ENCODE measurements around the gene GDPD4.

Gene GDPD4

DNA sequence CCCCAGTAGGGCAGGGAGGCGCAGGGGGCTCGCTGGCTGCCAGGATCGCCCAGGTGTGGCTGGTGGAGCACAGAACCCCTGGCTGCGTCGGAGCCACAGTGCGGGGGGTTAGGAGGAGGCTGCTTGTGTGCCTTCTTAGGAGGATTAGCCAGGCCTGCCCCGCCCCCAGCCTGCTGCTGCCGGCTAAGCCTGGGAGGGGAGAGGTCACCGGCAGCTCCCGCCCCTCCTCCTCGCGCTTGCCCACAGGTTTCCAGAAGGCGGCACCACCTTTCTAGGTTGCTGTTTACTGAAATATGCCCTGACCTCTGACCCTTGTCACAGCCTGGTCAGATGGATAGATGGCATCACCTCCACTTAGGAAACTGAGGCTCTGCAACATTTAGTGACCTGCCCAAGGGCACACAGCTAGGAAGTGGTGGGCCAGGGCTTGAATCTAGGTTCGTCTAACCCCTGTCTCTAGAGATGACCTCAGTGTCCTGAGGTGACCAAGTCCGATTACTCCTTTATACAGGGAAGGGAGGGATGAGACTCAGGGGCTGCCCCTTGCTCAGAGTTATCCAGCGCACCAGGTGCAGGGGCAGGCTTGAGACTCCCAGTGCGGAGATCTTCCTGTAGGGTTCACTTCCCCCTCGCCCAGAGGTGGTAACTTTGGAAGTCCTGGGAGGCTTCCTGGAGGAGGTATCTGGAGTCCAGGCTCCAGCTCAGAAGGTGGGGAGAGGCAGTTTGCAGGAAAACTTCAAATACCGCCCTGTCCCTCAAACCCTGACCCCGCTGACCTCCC is 129.4 kb downstream of the GDPD4 start:
- no peak for DNase-seq

DNA sequence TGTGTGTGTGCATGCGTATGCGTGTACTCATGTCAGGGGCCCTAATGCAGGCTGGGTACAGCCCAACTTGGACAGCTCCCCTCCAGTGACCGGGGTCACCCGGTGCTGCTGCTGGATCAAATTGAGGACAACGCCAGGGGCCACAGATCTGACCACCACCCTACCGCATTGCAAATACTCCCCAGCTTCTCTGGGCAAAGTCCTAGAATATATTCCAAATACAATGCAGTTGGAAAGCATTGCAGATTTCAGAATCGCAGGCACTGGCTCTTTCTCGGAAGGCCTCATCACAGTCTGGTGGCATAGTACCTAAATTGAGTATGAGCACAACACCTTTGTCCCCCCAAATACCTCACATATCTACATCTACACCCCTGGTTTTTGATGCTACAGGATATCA is 130.2 kb downstream of the GDPD4 start:
- DNase-seq: no peak

DNA sequence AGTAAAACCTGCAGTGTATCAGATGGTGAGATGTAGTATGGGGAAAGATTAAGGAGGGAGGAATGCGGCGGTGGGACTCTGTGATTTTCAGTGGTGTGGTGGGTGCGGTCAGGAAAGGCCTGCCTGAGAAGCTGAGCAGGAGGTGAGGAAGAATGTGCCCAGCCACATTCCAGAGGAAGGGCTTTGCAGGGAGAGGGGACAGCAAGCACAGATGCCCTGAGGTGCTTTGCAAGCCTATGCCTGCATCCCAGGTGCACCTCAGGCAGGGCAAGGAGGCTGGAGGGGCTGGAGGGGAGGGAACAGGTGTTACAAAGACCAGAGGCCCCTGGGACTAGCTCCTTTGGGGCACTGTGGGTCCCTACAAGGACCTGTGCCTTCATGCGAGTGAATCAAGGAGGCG is 131.4 kb downstream of the GDPD4 start:
- no peak for DNase-seq

DNA sequence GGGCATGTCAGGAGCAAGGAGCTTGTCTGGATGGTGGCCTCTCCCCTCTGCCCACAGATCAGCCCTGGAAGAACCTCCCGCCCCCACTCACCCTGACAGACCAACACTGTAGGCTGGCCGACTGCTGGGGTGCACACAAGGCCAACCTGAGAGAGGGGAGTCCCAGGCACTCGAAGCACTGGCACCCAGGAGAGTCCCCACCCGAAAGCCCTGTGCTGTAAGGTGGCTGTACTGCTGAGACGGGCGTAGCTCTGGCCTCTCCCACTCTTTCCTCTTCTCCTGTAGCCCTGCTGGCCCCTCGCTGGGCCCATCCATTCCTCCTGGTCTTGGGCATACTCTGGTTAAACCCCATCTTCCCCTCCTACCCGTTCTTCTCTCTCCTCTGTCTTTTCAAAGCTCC is 133.7 kb downstream of the GDPD4 start:
- no peak for DNase-seq

DNA sequence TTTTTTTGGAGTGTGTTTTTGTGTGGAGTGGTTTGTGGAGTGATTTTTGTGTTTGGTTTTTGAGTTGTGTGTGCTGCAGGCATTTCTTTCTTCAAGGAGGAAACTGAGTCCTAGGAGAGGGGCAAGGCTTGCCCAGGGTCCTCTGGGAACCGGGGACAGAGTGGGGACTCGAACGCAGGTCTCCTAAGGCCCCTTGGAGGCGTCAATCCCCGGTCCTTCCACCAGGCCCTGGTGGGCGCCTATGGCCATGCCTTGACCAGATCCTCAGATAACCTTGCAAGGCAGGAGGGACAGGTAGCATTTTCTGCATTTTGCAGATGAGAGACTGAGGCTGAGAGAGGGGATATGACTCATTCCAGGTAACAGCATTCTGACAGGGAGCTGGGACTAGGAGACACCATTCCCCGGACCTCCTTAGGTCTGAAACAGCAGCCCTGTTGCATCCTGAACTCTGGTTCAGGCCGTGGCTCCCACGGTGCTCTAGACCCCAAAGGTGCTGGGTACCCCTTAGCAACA is 134.3 kb downstream of the GDPD4 start:
- no peak for DNase-seq
